ENCODE results near the gene TNFAIP3.

Gene TNFAIP3

GRCh38 chr6:137866200-137866913 lies 702 bp upstream of the TNFAIP3 start:
- no peak for FAIRE-seq

- FAIRE-seq: no peak
Measured at GRCh38 chr6:137867685-137868509, 838 bp downstream of the TNFAIP3 start.

GRCh38 chr6:137868721-137869548 lies 1.9 kb downstream of the TNFAIP3 start:
- no peak for FAIRE-seq

GRCh38 chr6:137869549-137870307 lies 2.7 kb downstream of the TNFAIP3 start:
- no peak for FAIRE-seq

- no peak for FAIRE-seq
Measured at GRCh38 chr6:137870308-137870644, 3.2 kb downstream of the TNFAIP3 start.

- no peak for FAIRE-seq
Measured at GRCh38 chr6:137870744-137871247, 3.7 kb downstream of the TNFAIP3 start.

GRCh38 chr6:137871291-137871690 lies 4.2 kb downstream of the TNFAIP3 start:
- FAIRE-seq: no peak

- no peak for FAIRE-seq
Measured at GRCh38 chr6:137871831-137872454, 4.9 kb downstream of the TNFAIP3 start.

GRCh38 chr6:137872581-137873115 lies 5.6 kb downstream of the TNFAIP3 start:
- FAIRE-seq: no peak

GRCh38 chr6:137873273-137873762 lies 6.3 kb downstream of the TNFAIP3 start:
- peak; percentile 82 for FAIRE-seq

- no peak for FAIRE-seq
Measured at GRCh38 chr6:137874204-137875057, 7.4 kb downstream of the TNFAIP3 start.

GRCh38 chr6:137875058-137875520 lies 8.0 kb downstream of the TNFAIP3 start:
- FAIRE-seq: no peak

GRCh38 chr6:137875606-137876005 lies 8.5 kb downstream of the TNFAIP3 start:
- no peak for FAIRE-seq

GRCh38 chr6:137876547-137876946 lies 9.5 kb downstream of the TNFAIP3 start:
- FAIRE-seq: no peak

GRCh38 chr6:137877113-137877512 lies 10.1 kb downstream of the TNFAIP3 start:
- FAIRE-seq: no peak

- no peak for FAIRE-seq
Measured at GRCh38 chr6:137877606-137878005, 10.5 kb downstream of the TNFAIP3 start.

GRCh38 chr6:137878029-137878428 lies 11.0 kb downstream of the TNFAIP3 start:
- no peak for FAIRE-seq

- FAIRE-seq: no peak
Measured at GRCh38 chr6:137878486-137879285, 11.6 kb downstream of the TNFAIP3 start.

- no peak for FAIRE-seq
Measured at GRCh38 chr6:137879299-137879698, 12.2 kb downstream of the TNFAIP3 start.
